Upper lobe of left lung (tissue), 4 donors: Measurements from ENCODE around the gene RSPH9.

Experiments
- CTCF ChIP-seq, 6 experiments: fragments of 450-650 bp in 4 of 6; fragments of 200-600 bp in 2 of 6; sonication (generic) in 2 of 6; IDR thresholded peaks; one replicate each; pipeline ENCODE4 v1.5.1; 2016 to 2019; ENCODE audit warnings: antibody characterized with exemption in 6 of 6
- EP300 ChIP-seq, 4 donors: sonication (generic); formaldehyde crosslinking; IDR thresholded peaks; one replicate each; pipeline ENCODE4 v1.5.1; 2017; ENCODE audit warnings: antibody characterized with exemption in 4 of 4, control low read depth in 2 of 4
- POLR2A ChIP-seq, 4 donors: fragments of 450-650 bp; IDR thresholded peaks; one replicate each; pipeline ENCODE4 v1.5.1; 2016 to 2017; ENCODE audit warnings: antibody characterized with exemption in 4 of 4, mild to moderate bottlenecking in 2 of 4

- TF ChIP-seq CTCF (IDR thresholded peaks at IDR 0.05) (no peak), POLR2A (IDR thresholded peaks at IDR 0.05) (no peak), EP300 (IDR thresholded peaks at IDR 0.05) (no peak)
These were observed 21.5 kb downstream of the RSPH9 start for GRCh38 chr6:43666196-43666920.
